ENCODE results near the gene AVPR2. TPM values are rescaled to one million over a fixed set of nuclear protein-coding genes. Genes with fewer than 3 reads are reported as not detected.

AVPR2 gene
- total RNA-seq, 2 experiments from 2014 or later, result not detected

- H3K36me3 Mint-ChIP-seq (ENCODE audit: low read depth), result peaks cover 24% of the 10 kb centered on the region
- H3K9me3 Mint-ChIP-seq, result no peaks in the 10 kb centered on the region
- peak; percentile 87 for ATAC-seq
- H3K27me3 Mint-ChIP-seq, result no peaks in the 10 kb centered on the region
- no peak for TF ChIP-seq CTCF (IDR thresholded peaks at IDR 0.05)
- H3K27ac Mint-ChIP-seq, result peak within 1 kb of the TSS; percentile 78
- ChIA-PET POLR2A (interaction anchor here (1.3 to 8.0 kb wide), 6 partner anchors 10 to 36 kb away, joined by 3 to 52 read pairs (median 5); partner anchors contain the start of gene HCFC1), CTCF (interaction anchor here (0.7 to 1.7 kb wide), 4 partner anchors 11 to 33 kb away, joined by 3 to 7 read pairs (median 4); no protein-coding TSS in a partner anchor)
- intact Hi-C loops (cut with micrococcal nuclease), result no loop called here
- H3K4me1 Mint-ChIP-seq (ENCODE audit: low read depth), result peaks cover 39% of the 10 kb centered on the region
- peak within 1 kb of the TSS; percentile 88 for H3K4me3 Mint-ChIP-seq
- DNase-seq, result peak; percentile 64
Observed at GRCh38 chrX:153934762-153935325, 30.4 kb downstream of the AVPR2 start, which contains the start of gene NAA10. NAA10 (minus strand) TSS chrX:153935037; CDS start chrX:153934904, 133 bp downstream.

DNA sequence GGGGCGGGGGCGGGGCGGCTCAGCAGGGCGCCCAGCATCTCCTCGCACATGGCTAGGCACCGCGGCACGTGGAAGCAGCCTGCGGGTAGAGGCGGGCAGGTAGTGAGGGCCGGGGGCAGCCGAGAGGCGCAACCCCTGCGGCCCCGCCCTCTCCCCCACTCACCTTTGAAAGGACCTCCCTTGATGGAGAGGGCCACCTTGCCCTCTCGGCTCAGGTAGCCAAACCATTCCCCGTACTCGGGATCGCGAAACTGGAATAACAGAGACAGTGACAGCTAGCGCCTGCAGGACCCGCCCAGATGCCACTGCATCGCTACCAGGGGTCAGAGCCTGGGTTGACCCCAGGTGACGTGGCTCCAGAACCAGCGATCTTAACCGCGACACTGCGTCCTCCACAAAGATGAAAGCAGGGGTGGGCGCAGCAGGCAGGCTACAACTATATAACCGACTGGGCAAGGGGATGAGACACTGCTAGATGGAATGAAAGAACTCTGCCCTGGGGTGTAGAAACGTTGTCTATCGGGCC is 30.9 kb downstream of the AVPR2 start:
- H3K36me3 Mint-ChIP-seq (ENCODE audit: low read depth), result peaks cover 24% of the 10 kb centered on the region
- ChIA-PET CTCF (interaction anchor here (0.9 to 1.8 kb wide), 3 partner anchors 12 to 33 kb away, joined by 3 to 5 read pairs (median 4); no protein-coding TSS in a partner anchor), POLR2A (interaction anchor here (1.0 to 8.0 kb wide), 5 partner anchors 9 to 32 kb away, joined by 3 to 52 read pairs (median 5); no protein-coding TSS in a partner anchor)
- H3K27me3 Mint-ChIP-seq, result no peaks in the 10 kb centered on the region
- H3K4me1 Mint-ChIP-seq (ENCODE audit: low read depth), result peaks cover 42% of the 10 kb centered on the region
- peak; percentile 8 for ATAC-seq
- H3K9me3 Mint-ChIP-seq, result no peaks in the 10 kb centered on the region
- TF ChIP-seq CTCF (IDR thresholded peaks at IDR 0.05), result no peak
- peak overlapping the region; percentile 68 for H3K27ac Mint-ChIP-seq
- no peak for DNase-seq
- intact Hi-C loops (cut with micrococcal nuclease), result no loop called here
- H3K4me3 Mint-ChIP-seq, result peak overlapping the region; percentile 68

DNA sequence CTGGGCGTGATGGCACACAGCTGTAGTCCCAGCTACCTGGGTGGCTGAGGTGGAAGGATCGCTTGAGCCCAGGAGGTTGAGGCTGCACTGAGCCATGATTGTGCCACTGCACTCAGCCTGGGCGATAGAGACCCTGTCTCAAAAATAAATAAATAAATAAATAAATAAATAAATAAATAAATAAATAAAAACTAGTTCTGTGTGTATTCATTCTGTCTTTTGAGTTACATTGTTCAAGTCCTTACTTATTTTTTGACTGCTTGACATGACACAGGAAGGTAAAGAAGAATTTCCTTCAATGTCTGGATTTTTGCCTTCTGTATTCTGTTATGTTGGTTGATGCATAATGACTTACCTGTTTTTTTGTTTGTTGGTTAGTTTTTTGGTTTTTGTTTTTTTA is 32.6 kb downstream of the AVPR2 start:
- H3K4me1 Mint-ChIP-seq (ENCODE audit: low read depth), result peaks cover 33% of the 10 kb centered on the region
- DNase-seq (no peak), ATAC-seq (no peak)
- no peak overlapping the region for H3K4me3 Mint-ChIP-seq
- no peaks in the 10 kb centered on the region for H3K9me3 Mint-ChIP-seq
- peaks cover 16% of the 10 kb centered on the region for H3K36me3 Mint-ChIP-seq (ENCODE audit: low read depth)
- CTCF ChIA-PET, result interaction anchor here (1.8 kb wide), 1 partner anchor 10 kb away, joined by 4 read pairs; no protein-coding TSS in a partner anchor
- H3K27ac Mint-ChIP-seq, result no peak overlapping the region
- H3K27me3 Mint-ChIP-seq, result no peaks in the 10 kb centered on the region
- TF ChIP-seq CTCF (IDR thresholded peaks at IDR 0.05), result no peak
- POLR2A ChIA-PET, result interaction anchor here (3.9 to 8.0 kb wide), 2 partner anchors 11 kb away, joined by 28 to 52 read pairs; partner anchors contain the start of gene ARHGAP4
- intact Hi-C loops (cut with micrococcal nuclease), result no loop called here

DNA sequence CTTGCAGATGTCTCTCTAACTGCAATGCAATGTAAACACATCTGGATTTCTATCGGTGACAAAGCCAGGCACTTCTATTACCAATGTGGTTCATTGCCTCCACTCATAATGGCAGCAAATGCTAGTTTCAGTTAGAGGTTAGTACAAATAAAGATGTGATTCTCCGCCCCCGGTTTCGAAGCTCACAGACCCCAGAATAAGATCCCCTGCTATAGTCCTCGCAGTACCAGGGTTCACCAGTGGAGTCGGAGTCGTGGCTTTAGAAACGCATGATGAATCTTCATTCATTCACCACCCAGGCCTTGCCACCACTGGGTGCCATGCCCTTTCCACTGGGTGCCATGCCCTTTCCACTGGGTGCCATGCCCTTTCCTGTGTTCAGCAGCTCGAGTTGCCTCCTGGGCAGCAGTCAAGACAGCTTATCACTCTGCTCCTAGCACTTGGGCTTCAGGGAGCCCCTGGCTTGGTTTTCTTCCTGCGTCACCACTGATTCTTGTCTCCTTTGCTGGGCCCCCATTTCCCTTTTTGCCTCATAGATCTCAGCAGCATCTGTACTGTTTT is 33.8 kb downstream of the AVPR2 start:
- POLR2A ChIA-PET, result interaction anchor here (1.2 to 8.0 kb wide), 4 partner anchors 9 to 33 kb away, joined by 3 to 52 read pairs (median 16); partner anchors contain the start of genes ARHGAP4 and HCFC1
- no peak overlapping the region for H3K4me3 Mint-ChIP-seq
- H3K4me1 Mint-ChIP-seq (ENCODE audit: low read depth), result peaks cover 33% of the 10 kb centered on the region
- no peak for TF ChIP-seq CTCF (IDR thresholded peaks at IDR 0.05)
- intact Hi-C loops (cut with micrococcal nuclease), result no loop called here
- H3K9me3 Mint-ChIP-seq, result no peaks in the 10 kb centered on the region
- H3K27me3 Mint-ChIP-seq, result no peaks in the 10 kb centered on the region
- CTCF ChIA-PET, result interaction anchor here (0.8 to 1.5 kb wide), 6 partner anchors 9 to 175 kb away, joined by 3 to 8 read pairs (median 4); partner anchors contain the start of gene ARHGAP4
- H3K27ac Mint-ChIP-seq, result peak overlapping the region; percentile 73
- ATAC-seq (peak; percentile 19), DNase-seq (peak; percentile 71)
- H3K36me3 Mint-ChIP-seq (ENCODE audit: low read depth), result peaks cover 15% of the 10 kb centered on the region
